Measurements from ENCODE around the gene MFSD2A.
"Not testable (repeated sequence)": the region's sequence is repeated elsewhere in the genome, so short reads cannot be mapped to it uniquely, and the experiment has no call there.

The MFSD2A gene

GRCh38 chr1:39954870-39955546, at the start of gene MFSD2A:
MFSD2A (plus strand) TSS chr1:39955145; CDS start chr1:39955293, 148 bp downstream.
- DNase-seq = peak; percentile 93

GRCh38 chr1:39905172-39905571, 49.8 kb upstream of the MFSD2A start:
- DNase-seq = no peak

GRCh38 chr1:39907528-39908453, 47.2 kb upstream of the MFSD2A start:
- no peak for DNase-seq

- DNase-seq = no peak
Observed at GRCh38 chr1:39908534-39908933, 46.4 kb upstream of the MFSD2A start.

- DNase-seq = no peak
Observed at GRCh38 chr1:39910263-39910662, 44.7 kb upstream of the MFSD2A start.

GRCh38 chr1:39913136-39913535, 41.8 kb upstream of the MFSD2A start:
- DNase-seq = not testable (repeated sequence)

- no peak for DNase-seq
Observed at GRCh38 chr1:39915499-39916129, 39.3 kb upstream of the MFSD2A start.

- no peak for DNase-seq
Observed at GRCh38 chr1:39917825-39918224, 37.1 kb upstream of the MFSD2A start.

- peak; percentile 52 for DNase-seq
Observed at GRCh38 chr1:39919545-39919944, 35.4 kb upstream of the MFSD2A start.

- no peak for DNase-seq
Observed at GRCh38 chr1:39922251-39922688, 32.7 kb upstream of the MFSD2A start.

GRCh38 chr1:39925721-39926342, 29.1 kb upstream of the MFSD2A start:
- DNase-seq = no peak

GRCh38 chr1:39926343-39926793, 28.6 kb upstream of the MFSD2A start:
- no peak for DNase-seq

- no peak for DNase-seq
Observed at GRCh38 chr1:39926820-39927219, 28.1 kb upstream of the MFSD2A start.

GRCh38 chr1:39927538-39927937, 27.4 kb upstream of the MFSD2A start:
- no peak for DNase-seq

GRCh38 chr1:39928809-39929587, 25.9 kb upstream of the MFSD2A start:
- DNase-seq = no peak

- DNase-seq = no peak
Observed at GRCh38 chr1:39933956-39934941, 20.7 kb upstream of the MFSD2A start.

- DNase-seq = no peak
Observed at GRCh38 chr1:39936724-39937491, 18.0 kb upstream of the MFSD2A start.

GRCh38 chr1:39938856-39939255, 16.1 kb upstream of the MFSD2A start:
- no peak for DNase-seq

GRCh38 chr1:39940253-39940652, 14.7 kb upstream of the MFSD2A start:
- no peak for DNase-seq

All from CD4-positive, alpha-beta T cell treated with Interleukin-17A for 4 hours (primary cell).